Limb (tissue), 2 donors: ENCODE measurements around the gene ABCC1.
"Not testable (repeated sequence)": the region's sequence is repeated elsewhere in the genome, so short reads cannot be mapped to it uniquely, and the experiment has no call there.

Experiments used
- DNase-seq, 2 donors: peaks; one replicate each; pipeline ENCODE4 v3.0.0-alpha.2; 2016; ENCODE audit errors: extremely low spot score in 2 of 2

ABCC1 gene

GRCh38 chr16:16138034-16138635 lies 188.7 kb downstream of the ABCC1 start:
- DNase-seq, result no peak

DNA sequence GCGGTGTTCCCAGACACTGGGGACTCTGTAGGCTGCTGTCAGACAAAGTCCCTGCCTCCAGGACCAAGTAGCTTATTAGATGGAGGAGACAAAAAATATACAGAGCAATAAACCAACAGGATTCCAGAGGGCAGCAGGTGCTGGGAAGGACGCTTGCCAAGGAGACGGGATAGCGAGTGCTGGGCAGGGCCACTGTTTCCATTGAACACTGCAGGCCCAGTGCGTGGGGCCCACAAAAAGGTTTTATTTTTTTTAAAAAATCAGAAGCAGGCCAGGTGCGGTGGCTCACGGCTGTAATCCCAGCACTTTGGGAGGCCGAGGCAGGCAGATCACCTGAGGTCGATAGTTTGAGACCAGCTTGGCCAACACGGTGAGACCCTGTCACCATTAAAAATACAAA lies 189.6 kb downstream of the ABCC1 start:
- DNase-seq, result no peak

GRCh38 chr16:16139806-16140205 lies 190.4 kb downstream of the ABCC1 start:
- no peak for DNase-seq

DNA sequence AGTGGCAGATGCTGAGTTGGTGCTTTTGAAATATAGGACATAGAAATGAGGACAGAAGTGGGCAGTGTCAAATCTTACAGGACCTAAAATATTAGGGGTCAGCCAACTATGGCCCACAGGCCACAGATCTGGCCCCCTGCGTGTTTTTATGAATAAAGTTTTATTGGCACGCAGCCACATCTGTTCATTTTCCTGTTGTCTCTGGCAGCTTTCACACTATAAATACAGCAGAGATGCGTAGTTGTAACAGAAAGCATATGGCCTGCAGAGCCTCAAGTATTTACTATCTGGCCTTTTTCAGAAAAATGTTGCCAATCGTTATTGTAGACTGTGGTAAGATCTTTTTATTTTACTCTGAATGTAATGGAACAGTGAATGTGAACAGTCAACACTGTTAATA lies 191.1 kb downstream of the ABCC1 start:
- DNase-seq, result no peak

DNA sequence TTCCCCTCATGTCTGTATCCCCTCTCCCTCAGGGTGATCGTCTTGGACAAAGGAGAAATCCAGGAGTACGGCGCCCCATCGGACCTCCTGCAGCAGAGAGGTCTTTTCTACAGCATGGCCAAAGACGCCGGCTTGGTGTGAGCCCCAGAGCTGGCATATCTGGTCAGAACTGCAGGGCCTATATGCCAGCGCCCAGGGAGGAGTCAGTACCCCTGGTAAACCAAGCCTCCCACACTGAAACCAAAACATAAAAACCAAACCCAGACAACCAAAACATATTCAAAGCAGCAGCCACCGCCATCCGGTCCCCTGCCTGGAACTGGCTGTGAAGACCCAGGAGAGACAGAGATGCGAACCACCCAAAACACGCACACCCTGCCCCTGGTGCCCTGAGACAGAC lies 191.7 kb downstream of the ABCC1 start:
- no peak for DNase-seq

DNA sequence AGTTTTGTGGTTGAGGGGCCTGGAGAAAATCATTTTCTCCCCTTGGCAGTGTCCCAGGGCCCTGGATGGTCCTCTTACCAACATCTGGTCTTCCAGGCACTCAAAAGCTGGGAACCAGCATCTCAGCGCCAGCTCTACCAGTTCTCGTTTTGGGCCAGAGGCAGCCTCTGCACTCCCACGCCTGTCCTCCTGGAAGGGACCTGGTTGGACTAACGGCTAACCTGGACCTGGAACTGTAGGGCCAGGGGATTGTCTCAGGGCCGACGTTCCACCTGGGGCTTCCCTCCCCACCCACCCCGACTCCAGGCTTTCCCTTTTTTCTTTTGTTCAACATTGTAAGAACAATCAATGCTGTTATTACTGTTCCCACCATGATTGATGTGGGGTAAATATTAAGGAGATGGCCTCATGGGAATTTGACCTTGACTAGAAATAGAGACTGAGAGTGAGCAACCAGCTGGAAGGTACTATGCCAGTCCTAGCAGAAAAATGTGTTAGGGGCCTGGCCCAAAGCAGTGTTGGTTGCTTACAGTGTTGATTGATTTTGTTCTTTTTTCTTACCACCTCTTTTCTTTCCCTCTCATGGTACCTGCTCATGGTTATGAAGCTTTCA lies 192.5 kb downstream of the ABCC1 start:
- DNase-seq, result no peak

DNA sequence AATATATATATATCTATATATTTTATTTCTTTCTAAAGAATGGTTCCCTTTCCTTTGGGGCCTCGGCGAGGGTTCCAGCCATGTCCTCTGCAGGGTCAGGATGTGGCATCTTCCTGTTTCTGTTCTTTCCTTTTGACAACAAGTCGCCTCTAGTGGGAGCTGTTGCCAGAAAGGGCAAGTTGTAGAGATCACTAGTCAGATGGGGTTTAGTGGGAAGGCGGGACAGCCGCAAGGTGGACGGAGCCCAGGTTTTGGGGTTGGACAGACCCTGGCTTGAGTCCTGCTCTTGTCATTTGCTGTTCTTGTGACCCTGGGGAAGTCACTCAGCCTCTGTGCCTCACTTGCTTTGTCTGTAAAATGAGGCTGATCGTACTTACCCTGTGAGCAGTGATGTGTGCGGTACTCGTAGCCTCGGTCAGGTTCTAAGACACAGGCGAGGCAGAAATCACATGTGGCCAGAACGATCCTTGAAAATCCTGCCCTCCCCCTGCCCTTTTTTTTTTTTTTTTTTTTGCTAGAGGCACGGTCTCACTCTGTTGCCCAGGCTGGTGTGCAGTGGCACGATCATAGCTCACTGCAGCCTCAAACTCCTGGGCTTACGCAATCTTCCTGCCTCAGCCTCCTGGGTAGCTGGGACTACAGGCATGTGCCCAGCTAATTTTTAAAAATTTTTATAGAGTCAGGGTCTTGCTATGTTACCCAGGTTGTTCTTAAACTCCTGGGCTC lies 193.8 kb downstream of the ABCC1 start:
- no peak for DNase-seq

DNA sequence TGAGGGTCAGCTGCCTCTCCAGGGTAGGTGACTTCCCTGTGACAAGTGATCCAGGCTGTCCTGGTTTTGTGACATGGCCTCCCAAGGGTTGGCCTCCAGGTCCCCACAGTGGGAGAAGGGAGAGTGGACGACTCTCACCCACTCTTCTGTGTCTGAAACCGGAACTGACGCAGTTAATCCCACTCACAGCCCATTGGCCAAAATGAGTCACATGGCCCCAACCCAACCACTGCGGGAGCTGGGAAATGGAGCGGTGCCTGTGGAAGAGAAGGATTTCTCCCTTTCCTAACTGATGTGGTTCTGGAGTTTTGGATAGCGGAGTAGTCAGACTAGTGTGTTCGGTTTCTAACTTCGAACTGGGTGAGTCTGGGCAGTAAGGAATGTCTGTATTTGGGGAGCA lies 194.5 kb downstream of the ABCC1 start:
- DNase-seq, result no peak

GRCh38 chr16:16144416-16144815 lies 195.0 kb downstream of the ABCC1 start:
- DNase-seq, result no peak

- DNase-seq, result no peak
Observed at GRCh38 chr16:16145286-16145685, 195.9 kb downstream of the ABCC1 start.

GRCh38 chr16:16146380-16147315 lies 197.2 kb downstream of the ABCC1 start:
- DNase-seq, result peak in 1 of 2 donors; percentile 37

DNA sequence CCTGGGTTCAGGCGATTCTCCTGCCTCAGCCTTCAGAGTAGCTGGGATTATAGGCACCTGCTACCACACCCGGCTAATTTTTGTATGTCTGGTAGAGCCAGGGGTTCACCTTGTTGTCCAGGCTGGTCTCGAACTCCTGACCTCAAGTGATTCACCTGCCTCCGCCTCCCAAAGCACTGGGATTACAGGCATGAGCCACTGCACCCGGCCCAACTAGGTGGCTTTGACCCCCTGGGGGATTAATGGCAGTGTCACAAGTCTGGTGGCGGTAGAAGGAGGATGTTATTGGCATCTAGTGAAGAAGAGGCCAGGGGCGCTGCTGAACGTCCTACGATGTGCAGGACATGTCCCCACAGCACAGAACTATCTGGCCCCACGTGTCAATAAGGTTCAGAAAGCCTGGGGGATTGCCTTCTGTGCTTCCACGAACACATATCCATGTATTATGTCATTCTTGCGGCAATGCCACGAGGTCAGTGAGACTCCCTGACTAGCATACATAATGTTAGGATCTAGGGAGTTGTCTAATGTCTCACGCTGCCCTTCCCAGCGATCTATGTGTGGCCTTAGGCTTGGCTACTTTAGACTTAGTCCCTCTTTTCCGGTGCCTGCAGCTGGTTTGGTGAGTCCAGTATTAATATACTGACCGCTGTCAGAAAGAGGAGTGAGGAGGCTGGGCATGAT lies 198.0 kb downstream of the ABCC1 start:
- DNase-seq, result no peak

DNA sequence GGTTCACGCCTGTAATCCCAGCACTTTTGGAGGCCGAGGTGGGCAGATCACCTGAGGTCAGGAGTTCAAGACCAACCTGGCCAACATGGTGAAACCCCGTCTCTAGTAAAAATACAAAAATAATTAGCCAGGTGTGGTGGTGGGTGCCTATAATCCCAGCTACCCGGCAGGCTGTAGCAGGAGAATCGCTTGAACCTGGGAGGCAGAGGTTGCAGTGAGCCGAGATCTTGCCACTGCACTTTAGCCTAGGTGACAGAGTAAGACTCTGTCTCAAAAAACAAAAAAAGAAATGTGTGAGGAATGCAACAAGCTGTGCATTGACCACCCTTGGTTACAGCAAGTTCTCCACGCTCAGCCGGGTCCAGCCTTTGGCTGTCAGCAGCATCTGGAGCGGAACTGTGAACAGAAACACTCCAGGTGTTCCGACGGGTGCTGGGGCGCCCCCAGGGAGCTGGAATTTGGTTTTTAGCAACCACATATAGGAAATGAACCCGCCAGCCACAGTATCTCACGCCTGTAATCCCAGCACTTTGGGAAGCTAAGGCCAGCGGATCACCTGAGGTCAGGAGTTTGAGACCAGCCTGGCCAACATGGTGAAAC lies 198.7 kb downstream of the ABCC1 start:
- not testable (repeated sequence) for DNase-seq

GRCh38 chr16:16148755-16149154 lies 199.3 kb downstream of the ABCC1 start:
- no peak for DNase-seq

- no peak for DNase-seq
Observed at GRCh38 chr16:16149710-16150116, 200.3 kb downstream of the ABCC1 start.

DNA sequence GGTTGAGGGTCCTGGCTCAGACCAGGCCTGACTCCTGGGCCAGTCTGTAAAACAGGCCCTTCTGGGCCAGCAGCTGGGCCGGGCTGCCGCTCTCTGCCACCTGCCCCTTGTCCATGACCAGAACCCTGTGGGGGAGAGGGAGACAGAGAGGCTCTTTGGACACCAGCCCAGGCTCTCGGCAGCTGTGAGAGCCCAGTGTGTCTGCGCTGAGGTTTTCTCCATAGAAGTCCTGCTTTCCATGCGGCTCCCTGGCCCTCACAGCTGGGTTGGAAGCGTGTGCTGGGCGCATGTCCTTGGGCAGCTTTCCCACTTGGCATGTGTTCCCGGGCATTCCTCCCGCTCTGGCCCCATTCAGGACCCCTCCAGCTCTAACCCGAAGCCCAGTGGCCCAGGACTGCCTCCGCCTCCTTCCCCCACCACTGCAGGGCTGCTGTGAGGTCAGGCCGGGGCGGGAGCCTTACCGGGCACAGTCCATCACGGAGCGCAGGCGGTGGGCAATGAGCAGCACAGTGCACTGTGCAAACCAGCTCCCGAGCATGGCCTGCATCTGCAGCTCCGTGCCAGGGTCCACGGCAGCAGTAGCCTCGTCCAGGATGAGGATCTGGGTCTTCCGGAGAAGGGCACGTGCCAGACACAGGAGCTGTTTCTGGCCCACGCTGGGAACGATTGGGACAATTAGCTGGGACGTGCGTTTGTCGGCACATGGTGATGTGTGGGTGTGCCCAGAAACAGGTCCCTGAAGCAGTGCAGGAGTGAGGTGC lies 200.9 kb downstream of the ABCC1 start:
- peak; percentile 77 to 78 for DNase-seq

DNA sequence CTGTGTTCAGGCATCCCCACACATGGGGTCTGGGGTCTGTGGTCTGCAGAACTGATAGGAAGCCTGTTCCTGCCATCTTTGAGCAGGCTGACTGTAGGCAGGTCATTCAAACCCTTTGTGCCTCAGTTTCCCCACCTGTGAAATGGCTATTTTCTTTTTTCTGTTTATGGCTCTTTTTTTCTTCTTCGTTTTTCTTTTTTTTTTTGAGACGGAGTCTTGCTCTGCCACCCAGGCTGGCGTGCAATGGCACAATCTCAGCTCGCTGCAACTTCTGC lies 201.4 kb downstream of the ABCC1 start:
- DNase-seq, result no peak

- DNase-seq, result no peak
Observed at GRCh38 chr16:16151315-16151714, 201.9 kb downstream of the ABCC1 start.

DNA sequence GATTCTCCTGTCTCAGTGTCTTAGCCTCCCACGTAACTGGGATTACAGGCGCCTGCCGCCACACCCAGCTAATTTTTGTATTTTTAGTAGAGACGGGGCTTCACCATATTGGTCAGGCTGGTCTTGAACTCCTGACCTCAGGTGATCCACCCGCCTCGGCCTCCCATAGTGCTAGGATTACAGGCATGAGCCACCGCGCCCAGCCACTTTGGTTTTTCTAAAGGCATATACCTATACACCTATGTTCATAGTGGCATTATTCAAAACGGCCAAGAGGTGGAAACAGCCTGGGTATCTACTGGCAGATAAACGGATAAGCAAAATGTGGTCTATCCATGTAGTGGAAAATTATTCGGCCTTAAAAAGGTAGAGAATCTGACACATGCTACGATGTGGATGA lies 203.6 kb downstream of the ABCC1 start:
- DNase-seq, result not testable (repeated sequence)

DNA sequence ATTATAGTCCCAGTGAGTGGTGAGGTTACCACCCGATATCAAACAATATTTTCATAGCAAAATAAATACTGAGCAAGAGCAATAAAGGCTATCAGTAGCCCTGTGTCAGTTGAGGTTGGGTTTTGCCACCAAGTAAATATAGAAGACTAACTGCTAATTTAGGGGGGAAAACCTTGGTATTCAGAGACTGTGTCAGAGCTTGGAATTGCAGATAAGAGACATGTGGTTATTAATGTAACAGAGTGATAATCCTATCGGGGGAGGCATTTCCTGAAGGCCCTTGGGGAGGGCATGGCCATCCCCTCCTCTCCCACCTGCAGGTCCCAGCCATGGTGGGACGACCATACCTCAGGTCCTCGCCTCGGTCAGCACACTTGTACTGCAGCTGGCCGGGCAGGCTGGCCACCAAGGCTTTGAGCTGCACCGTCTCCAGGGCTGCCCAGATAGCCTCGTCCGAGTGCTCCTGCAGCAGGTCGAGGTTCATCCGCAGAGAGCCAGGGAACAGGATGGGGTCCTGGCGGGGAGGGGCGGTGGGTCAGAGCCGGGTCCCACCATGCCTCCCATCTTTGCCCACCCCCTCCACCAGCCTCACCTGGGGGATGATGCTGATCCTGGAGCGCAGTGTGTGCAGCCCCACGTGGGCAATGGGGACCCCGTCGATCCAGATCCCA lies 205.0 kb downstream of the ABCC1 start:
- DNase-seq, result no peak
